Activated naive CD4-positive, alpha-beta T cell treated with anti-CD3 and anti-CD28 coated beads for 36 hours (primary cell): Measurements from ENCODE around the gene SDHAF4. TPM values are rescaled to one million over a fixed set of nuclear protein-coding genes. Genes with fewer than 3 reads are reported as not detected.

Source experiments
- CTCF ChIA-PET: fragments of 350-600 bp; sonication (Branson Sonifier 250); formaldehyde crosslinking; loops from one replicate; lab custom pipeline; 2021; ENCODE audit warnings: antibody characterized with exemption; lab: Charles Lee
- DNase-seq: peaks from one replicate; pipeline ENCODE4 v3.0.0-alpha.2; 2020
- H3K27ac Mint-ChIP-seq: one replicate; pipeline ENCODE4 v1.8.0; 2021; ENCODE audit warnings: mild to moderate bottlenecking, mixed read lengths
- H3K27me3 Mint-ChIP-seq: one replicate; pipeline ENCODE4 v1.8.0; 2021; ENCODE audit warnings: low read depth, mixed read lengths
- H3K36me3 Mint-ChIP-seq: one replicate; pipeline ENCODE4 v1.8.0; 2021; ENCODE audit warnings: low read depth, mixed read lengths
- H3K4me1 Mint-ChIP-seq: one replicate; pipeline ENCODE4 v1.8.0; 2021; ENCODE audit warnings: low read depth, mixed read lengths
- H3K4me3 Mint-ChIP-seq: one replicate; pipeline ENCODE4 v1.8.0; 2021; ENCODE audit warnings: mild to moderate bottlenecking, moderate library complexity, mixed read lengths
- H3K9me3 Mint-ChIP-seq: one replicate; pipeline ENCODE4 v1.8.0; 2021; ENCODE audit warnings: mixed read lengths
- intact Hi-C: fragments of 100-400 bp; cut with micrococcal nuclease; formaldehyde crosslinking; loops from one replicate; pipeline ENCODE4 v1.15.1; 2023
- total RNA-seq, 2 experiments: library from RNA; stranded (reverse); gene quantifications; one replicate each; pipeline ENCODE4 v1.2.3, GENCODE V29; 2021

The SDHAF4 gene
- 10 to 100 TPM; 16.8 to 17.9 TPM for total RNA-seq

DNA sequence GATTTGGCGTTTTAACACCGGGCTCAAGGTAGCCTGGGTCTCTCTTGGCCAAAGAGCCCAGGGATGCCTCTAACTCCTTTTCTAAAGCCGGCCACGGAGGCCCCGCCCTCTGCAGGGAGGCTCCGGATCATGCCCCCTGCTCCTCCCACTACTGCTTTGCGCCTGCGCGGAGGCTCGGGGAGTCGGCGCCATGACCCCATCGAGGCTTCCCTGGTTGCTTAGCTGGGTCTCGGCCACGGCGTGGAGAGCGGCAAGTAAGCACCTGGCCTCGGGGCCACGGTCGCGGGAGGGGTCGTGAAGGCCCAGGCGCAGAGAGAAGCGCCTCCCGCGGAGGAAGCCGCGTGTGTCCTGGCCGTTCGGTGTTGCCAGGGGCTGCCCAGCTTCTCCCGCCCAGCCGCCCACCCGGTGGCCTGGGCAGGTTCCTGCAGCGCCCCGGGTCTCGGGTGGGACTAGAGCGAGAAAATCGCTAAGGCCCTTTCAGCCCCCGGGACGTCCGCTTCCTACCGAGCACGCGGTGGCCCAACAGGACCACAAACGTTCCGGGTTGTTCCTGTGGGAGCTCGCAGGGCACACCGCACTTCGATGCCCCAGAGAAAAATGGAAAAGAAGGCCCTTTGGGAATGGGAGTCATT lies at the start of gene SDHAF4:
Gene SDHAF4, plus strand, starts transcription at position 180 of the 632 bp plus-strand sequence. Its CDS starts 11 bp downstream, at position 191.
- intact Hi-C loops = loop anchor here (1.0 to 5.0 kb wide), 6 partner anchors 9 to 770 kb away; partner anchors contain the start of genes FAM135A, LMBRD1 and SMAP1

DNA sequence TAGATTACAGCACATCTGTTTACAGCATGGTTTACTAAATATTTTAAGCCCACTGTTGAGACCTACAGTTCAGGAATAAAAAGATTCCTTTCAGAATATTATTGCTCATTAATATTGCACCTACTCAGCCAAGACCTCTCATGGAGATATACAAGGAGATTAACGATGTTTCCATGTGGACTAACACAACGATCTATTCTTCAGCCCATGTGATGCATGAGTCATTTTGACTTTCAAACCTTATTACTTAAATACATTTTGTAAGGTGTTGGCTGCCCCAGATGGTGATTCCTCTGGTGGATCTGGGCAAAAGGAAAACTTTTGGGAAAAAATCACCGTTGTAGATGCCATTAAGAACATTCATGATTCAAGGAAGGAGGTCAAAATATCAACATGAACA lies 48.0 kb upstream of the SDHAF4 start:
- Mint-ChIP-seq H3K27ac (no peak overlapping the region), H3K4me3 (no peak overlapping the region), H3K27me3 (no peaks in the 10 kb centered on the region), H3K36me3 (no peaks in the 10 kb centered on the region), H3K9me3 (no peaks in the 10 kb centered on the region), H3K4me1 (peaks cover 7% of the 10 kb centered on the region)
- CTCF ChIA-PET = interaction anchor here (0.7 kb wide), 1 partner anchor 188 kb away, joined by 3 read pairs; no protein-coding TSS in a partner anchor
- intact Hi-C loops = no loop called here
- DNase-seq = no peak

More for the DNA sequence above, at the start of gene SDHAF4:
- Mint-ChIP-seq H3K27ac (peak within 1 kb of the TSS; percentile 83), H3K4me3 (peak within 1 kb of the TSS; percentile 83), H3K9me3 (no peaks in the 10 kb centered on the region), H3K27me3 (no peaks in the 10 kb centered on the region), H3K4me1 (peaks cover 11% of the 10 kb centered on the region), H3K36me3 (peaks cover 20% of the 10 kb centered on the region)
- CTCF ChIA-PET = interaction anchor here (0.9 to 1.4 kb wide), 3 partner anchors 16 to 120 kb away, joined by 3 to 4 read pairs (median 4); no protein-coding TSS in a partner anchor
- DNase-seq = peak; percentile 95

DNA sequence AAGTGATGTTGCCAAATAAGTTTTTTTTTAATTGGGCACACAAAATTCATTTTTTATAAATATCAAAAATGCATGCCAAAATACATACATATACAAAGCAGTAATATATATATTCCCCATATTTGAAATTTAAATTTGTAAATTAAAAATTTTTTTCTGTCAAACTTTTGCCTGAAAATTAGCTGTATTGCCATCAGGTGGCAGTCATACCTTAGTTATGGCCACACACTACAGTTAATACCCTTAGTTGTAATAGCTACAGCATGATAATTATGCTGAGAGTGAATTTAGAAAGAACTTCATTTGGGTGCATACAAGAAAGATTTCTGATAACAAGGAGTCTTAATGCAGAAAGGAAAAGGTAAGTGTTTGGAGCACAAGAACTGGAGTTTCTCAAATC lies 46.2 kb upstream of the SDHAF4 start:
- Mint-ChIP-seq H3K9me3 (no peaks in the 10 kb centered on the region), H3K4me1 (peaks cover 7% of the 10 kb centered on the region), H3K4me3 (no peak overlapping the region), H3K27me3 (no peaks in the 10 kb centered on the region), H3K27ac (no peak overlapping the region), H3K36me3 (peaks cover 2% of the 10 kb centered on the region)
- CTCF ChIA-PET = interaction anchor here (0.6 to 2.5 kb wide), 12 partner anchors 38 to 493 kb away, joined by 3 to 24 read pairs (median 4); no protein-coding TSS in a partner anchor
- intact Hi-C loops = loop anchor here (1.0 to 10.0 kb wide), 5 partner anchors 166 to 492 kb away; no protein-coding TSS in a partner anchor
- DNase-seq = peak; percentile 24

DNA sequence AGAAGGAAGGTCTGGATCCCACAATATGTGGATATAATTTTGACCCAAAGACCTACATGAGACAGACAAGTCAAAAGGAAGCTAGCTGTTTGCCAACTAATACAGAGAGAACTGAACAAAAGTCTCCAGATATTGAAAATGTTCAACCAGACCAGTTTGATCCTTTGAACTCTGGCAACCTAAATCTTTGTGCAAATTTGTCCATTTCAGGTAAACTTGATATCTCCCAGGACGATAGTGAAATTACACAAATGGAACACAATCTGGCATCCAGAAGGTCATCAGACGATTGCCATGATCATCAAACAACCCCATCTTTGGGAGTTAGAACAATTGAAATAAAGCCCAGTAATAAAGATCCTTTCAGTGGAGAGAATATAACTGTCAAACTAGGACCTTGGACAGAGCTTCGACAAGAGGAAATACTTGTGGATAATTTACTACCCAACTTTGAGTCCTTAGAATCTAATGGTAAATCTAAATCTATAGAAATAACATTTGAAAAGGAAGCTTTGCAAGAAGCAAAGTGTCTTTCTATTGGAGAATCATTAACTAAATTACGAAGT lies 41.9 kb upstream of the SDHAF4 start:
- no peak for DNase-seq
- CTCF ChIA-PET = no interaction called here
- no peaks in the 10 kb centered on the region for H3K4me1 Mint-ChIP-seq
- H3K27ac Mint-ChIP-seq = no peak overlapping the region
- H3K27me3 Mint-ChIP-seq = no peaks in the 10 kb centered on the region
- intact Hi-C loops = loop anchor here (10.0 kb wide), 1 partner anchor 210 kb away; no protein-coding TSS in a partner anchor
- H3K9me3 Mint-ChIP-seq = no peaks in the 10 kb centered on the region
- no peak overlapping the region for H3K4me3 Mint-ChIP-seq
- H3K36me3 Mint-ChIP-seq = peaks cover 4% of the 10 kb centered on the region

DNA sequence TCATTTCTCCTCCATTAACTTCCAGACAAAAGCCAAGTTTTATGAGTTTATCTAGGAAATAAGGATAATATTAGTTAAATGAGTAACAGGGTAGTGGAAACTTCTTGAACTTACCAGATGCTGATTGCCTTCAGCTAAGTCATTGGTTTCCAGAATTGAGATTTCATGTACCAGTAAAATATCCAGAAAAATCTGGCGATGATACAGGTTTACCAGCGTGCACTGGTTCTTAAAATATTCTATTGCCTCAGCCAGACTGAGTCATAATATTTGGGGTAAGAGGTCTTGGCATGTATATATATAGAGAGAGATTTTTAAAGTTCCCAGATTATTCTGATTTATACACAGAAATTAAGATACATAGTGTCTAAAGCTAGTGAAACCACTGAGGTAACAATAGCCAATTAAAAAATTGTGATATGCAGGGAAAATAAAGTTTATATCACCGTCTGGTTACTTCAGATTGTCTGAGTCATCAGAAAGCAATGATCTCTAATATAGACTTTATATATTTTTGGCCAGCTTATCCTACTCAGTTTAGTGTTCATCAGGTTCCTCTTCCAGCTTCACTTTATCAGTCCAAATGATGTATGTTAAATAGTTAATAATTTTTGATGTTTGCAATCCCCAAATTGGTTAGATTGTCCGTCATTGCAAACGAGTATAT lies 39.5 kb upstream of the SDHAF4 start:
- Mint-ChIP-seq H3K27ac (no peak overlapping the region), H3K36me3 (peaks cover 4% of the 10 kb centered on the region), H3K9me3 (no peaks in the 10 kb centered on the region), H3K27me3 (no peaks in the 10 kb centered on the region), H3K4me1 (no peaks in the 10 kb centered on the region), H3K4me3 (no peak overlapping the region)
- DNase-seq = no peak
- intact Hi-C loops = loop anchor here (10.0 kb wide), 1 partner anchor 212 kb away; no protein-coding TSS in a partner anchor
- CTCF ChIA-PET = interaction anchor here (0.6 to 1.1 kb wide), 2 partner anchors 138 to 160 kb away, joined by 3 read pairs; no protein-coding TSS in a partner anchor

DNA sequence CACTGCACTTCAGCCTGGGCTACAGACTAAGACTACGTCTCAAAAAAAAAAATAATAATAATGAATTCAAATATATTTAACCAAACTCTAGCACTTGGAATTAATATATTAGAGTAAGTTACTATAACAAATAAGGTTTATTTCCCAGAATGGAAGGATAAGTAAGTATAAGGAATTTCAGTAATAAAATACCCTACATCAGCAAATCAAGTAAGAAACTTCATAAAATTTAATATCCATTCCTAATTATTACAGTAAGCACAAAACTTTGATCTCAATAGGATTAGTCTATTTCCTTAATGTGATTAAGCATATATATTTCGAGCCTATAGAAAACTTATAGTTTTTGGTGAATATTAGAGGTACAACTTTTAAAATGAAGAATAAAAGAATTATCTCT lies 36.7 kb upstream of the SDHAF4 start:
- no peak overlapping the region for H3K27ac Mint-ChIP-seq

DNA sequence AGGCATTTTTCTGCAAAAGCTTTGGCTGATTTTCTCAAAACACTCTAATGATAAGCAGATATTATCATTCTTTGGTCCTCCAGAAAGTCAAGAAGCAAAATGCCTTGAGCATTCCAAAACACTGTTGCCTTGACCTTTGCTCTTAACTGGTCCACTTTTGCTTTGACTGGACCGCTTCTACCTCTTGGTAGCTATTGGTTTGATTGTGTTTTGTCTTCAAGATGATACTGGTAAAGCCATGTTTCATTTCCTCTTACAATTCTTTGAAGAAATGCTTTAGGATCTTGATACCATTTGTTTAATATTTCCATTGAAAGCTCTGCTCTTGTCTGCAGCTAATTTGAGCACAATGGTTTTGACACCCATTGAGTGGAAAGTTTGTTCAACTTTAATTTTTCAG lies 35.6 kb upstream of the SDHAF4 start:
- H3K36me3 Mint-ChIP-seq = peaks cover 2% of the 10 kb centered on the region
- CTCF ChIA-PET = no interaction called here
- no peak overlapping the region for H3K27ac Mint-ChIP-seq
- no peaks in the 10 kb centered on the region for H3K27me3 Mint-ChIP-seq
- DNase-seq = no peak
- no peak overlapping the region for H3K4me3 Mint-ChIP-seq
- H3K9me3 Mint-ChIP-seq = no peaks in the 10 kb centered on the region
- H3K4me1 Mint-ChIP-seq = no peaks in the 10 kb centered on the region
- intact Hi-C loops = no loop called here

More for the DNA sequence above, 36.7 kb upstream of the SDHAF4 start:
- no peak for DNase-seq
- CTCF ChIA-PET = no interaction called here
- H3K4me1 Mint-ChIP-seq = no peaks in the 10 kb centered on the region
- H3K9me3 Mint-ChIP-seq = no peaks in the 10 kb centered on the region
- no peak overlapping the region for H3K4me3 Mint-ChIP-seq
- H3K27me3 Mint-ChIP-seq = no peaks in the 10 kb centered on the region
- intact Hi-C loops = no loop called here
- peaks cover 2% of the 10 kb centered on the region for H3K36me3 Mint-ChIP-seq

DNA sequence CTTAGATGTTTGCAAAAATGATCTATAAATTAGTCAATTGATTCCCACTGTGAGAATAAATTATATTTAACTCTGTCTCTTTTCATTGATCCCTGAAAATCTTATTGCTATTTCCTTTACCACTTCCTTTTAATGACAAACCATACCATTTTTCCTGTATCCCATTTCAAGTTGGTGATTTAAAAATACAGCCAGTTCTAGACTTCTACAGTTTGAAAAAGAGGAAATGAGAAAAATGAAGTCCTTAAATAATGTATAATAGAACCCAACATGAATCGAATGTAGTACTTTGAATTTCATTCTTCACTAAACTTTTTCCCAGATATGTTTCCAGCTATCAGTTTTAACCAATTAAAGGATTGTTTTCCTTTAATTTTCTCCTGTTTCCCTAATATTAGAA lies 29.5 kb upstream of the SDHAF4 start:
- intact Hi-C loops = no loop called here
- H3K9me3 Mint-ChIP-seq = no peaks in the 10 kb centered on the region
- no peak overlapping the region for H3K27ac Mint-ChIP-seq
- H3K4me3 Mint-ChIP-seq = no peak overlapping the region
- CTCF ChIA-PET = no interaction called here
- peaks cover 11% of the 10 kb centered on the region for H3K36me3 Mint-ChIP-seq
- no peaks in the 10 kb centered on the region for H3K27me3 Mint-ChIP-seq
- H3K4me1 Mint-ChIP-seq = peaks cover 2% of the 10 kb centered on the region
- DNase-seq = no peak

DNA sequence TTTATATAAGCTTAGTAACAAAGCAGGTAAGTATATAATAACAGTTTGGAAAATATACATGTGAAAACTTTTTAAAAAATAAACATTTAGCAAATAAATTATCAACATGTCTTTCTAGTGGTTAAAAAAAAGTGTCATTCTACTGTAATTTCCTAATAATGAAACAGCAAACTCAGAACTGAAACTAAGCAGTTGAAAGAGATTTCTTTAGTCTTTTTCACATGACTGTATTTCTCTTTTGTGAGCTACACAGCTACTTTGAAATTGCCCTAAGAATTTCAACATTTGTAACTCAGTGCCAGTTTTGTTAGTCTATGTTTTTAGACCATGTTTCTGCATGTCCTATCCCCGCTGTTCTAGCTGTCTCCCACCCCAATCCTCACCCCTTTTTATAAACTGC lies 28.4 kb upstream of the SDHAF4 start:
- Mint-ChIP-seq H3K4me3 (no peak overlapping the region), H3K27me3 (no peaks in the 10 kb centered on the region), H3K9me3 (no peaks in the 10 kb centered on the region), H3K4me1 (peaks cover 2% of the 10 kb centered on the region), H3K36me3 (peaks cover 11% of the 10 kb centered on the region), H3K27ac (no peak overlapping the region)
- DNase-seq = no peak
- CTCF ChIA-PET = no interaction called here
- intact Hi-C loops = no loop called here

DNA sequence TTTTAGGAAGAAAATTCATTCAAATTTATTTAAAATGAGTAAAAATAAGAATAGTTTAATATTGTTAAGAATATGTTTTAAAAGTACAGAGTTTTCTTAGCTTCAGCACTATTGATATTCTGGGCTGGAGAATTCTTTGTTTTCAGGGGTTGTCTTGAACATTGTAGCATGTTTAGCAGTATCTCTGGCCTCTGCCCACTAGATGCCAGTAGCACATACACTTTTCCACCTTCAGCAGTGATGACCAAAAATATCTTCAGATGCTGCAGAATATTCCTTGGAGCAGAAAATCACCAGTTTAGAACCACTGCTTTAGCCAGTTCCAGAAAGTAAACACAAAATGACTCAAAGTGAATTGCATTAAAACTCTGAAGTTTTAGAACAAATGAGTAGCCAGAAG lies 19.4 kb upstream of the SDHAF4 start:
- Mint-ChIP-seq H3K27ac (no peak overlapping the region), H3K27me3 (no peaks in the 10 kb centered on the region), H3K9me3 (no peaks in the 10 kb centered on the region), H3K4me3 (no peak overlapping the region), H3K4me1 (no peaks in the 10 kb centered on the region), H3K36me3 (no peaks in the 10 kb centered on the region)
- peak; percentile 25 for DNase-seq
- intact Hi-C loops = loop anchor here (1.0 kb wide), 2 partner anchors 139 to 337 kb away; no protein-coding TSS in a partner anchor
- CTCF ChIA-PET = interaction anchor here (0.6 to 1.4 kb wide), 5 partner anchors 9 to 515 kb away, joined by 3 to 4 read pairs (median 3); no protein-coding TSS in a partner anchor

DNA sequence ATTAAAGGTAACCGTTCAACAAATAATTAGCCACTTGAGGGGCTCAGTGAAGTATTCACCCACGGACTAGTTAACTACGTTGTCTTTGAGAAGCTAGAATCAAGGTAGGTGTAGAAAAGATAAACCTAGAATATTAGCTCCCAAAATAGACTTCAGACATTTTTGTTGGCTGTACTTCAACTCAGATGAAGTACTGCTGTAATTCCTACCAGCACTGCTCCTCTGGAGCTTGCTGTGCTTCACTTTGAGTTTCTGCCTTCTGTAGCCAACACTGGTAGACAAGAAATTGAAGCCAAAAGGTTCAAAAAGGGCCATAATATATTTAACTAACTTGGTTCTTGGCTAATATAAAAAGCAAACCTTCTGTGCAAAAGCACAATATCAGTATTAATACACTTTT lies 18.8 kb upstream of the SDHAF4 start:
- Mint-ChIP-seq H3K4me1 (no peaks in the 10 kb centered on the region), H3K9me3 (no peaks in the 10 kb centered on the region), H3K27me3 (no peaks in the 10 kb centered on the region), H3K36me3 (no peaks in the 10 kb centered on the region), H3K27ac (no peak overlapping the region), H3K4me3 (no peak overlapping the region)
- intact Hi-C loops = loop anchor here (1.0 kb wide), 2 partner anchors 138 to 336 kb away; no protein-coding TSS in a partner anchor
- CTCF ChIA-PET = interaction anchor here (0.6 to 1.0 kb wide), 2 partner anchors 56 to 516 kb away, joined by 3 read pairs; no protein-coding TSS in a partner anchor
- no peak for DNase-seq

DNA sequence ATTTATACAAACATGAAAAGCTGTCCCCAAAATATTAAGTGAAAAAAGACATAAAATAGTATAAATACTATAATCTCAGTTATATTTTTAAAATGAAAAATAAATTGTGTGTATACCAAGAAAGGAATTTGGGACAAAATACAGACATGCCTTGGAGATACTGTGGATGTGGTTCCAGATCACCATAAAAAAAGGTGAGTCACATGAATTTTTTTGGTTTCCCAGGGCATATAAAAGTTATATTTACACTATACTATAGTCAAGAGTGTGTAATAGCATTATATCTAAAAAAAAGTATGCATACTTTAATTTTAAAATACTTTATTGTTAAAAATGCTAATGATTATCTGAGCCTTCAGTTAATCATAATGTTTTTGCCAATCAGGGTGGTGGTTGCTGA lies 17.4 kb upstream of the SDHAF4 start:
- Mint-ChIP-seq H3K9me3 (no peaks in the 10 kb centered on the region), H3K4me1 (no peaks in the 10 kb centered on the region), H3K36me3 (no peaks in the 10 kb centered on the region), H3K27me3 (no peaks in the 10 kb centered on the region), H3K4me3 (no peak overlapping the region), H3K27ac (no peak overlapping the region)
- intact Hi-C loops = no loop called here
- CTCF ChIA-PET = no interaction called here
- no peak for DNase-seq
